A549 (cell line): ENCODE measurements around the gene TRPC5OS. TPM values are rescaled to one million over a fixed set of nuclear protein-coding genes. Genes with fewer than 3 reads are reported as not detected.

ENCODE experiments used
- ATAC-seq, 2 experiments: fragments of 200-7000 bp in 1 of 2; fragments of >200 bp in 1 of 2; cut with Nextera tagmentation in 1 of 2; cut with Tn5 transposase in 1 of 2; 3 replicates each; pipeline versions ENCODE4 v1.8.0 to v1.9.1; 2018 to 2020; ENCODE audit warnings: mild to moderate bottlenecking in 1 of 2, moderate library complexity in 1 of 2
- CTCF ChIA-PET: fragments of 300-600 bp; sonication (Branson Sonifier 250); formaldehyde crosslinking; extraction: SDS; loops from one replicate; lab custom pipeline; 2021; ENCODE audit warnings: antibody characterized with exemption, inconsistent platforms; lab: Yijun Ruan, JAX
- POLR2A ChIA-PET: fragments of 350-600 bp; formaldehyde crosslinking; extraction: SDS; loops from one replicate; lab custom pipeline; 2021; ENCODE audit warnings: antibody characterized with exemption, inconsistent platforms; lab: Yijun Ruan, JAX
- DNase-seq, 2 experiments: peaks; one replicate each; pipeline versions ENCODE4 v3.0.0 to v3.0.0-alpha.2; 2011 to 2016; ENCODE audit warnings: low read depth in 1 of 2, low spot score in 1 of 2
- FAIRE-seq: peaks from 2 replicates; lab custom pipeline; 2011; peaks lifted over from hg19 to GRCh38; lab: Jason Lieb, UNC
- H3K27ac ChIP-seq, 2 experiments: fragments of >200 bp; sonication (Bioruptor Twin); formaldehyde crosslinking; 3 replicates each; pipeline ENCODE4 v1.5.1; 2016 to 2017
- H3K4me1 ChIP-seq: fragments of >200 bp; sonication (Bioruptor Twin); formaldehyde crosslinking; 3 replicates; pipeline ENCODE4 v1.6.1; 2016
- H3K4me2 ChIP-seq: fragments of >200 bp; sonication (Bioruptor Twin); formaldehyde crosslinking; 3 replicates; pipeline ENCODE4 v1.6.1; 2016
- H3K4me3 ChIP-seq: fragments of >200 bp; sonication (Bioruptor Twin); formaldehyde crosslinking; 3 replicates; pipeline ENCODE4 v1.5.1; 2016
- H3K9me3 ChIP-seq: fragments of >200 bp; sonication (Bioruptor Twin); formaldehyde crosslinking; 3 replicates; pipeline ENCODE4 v1.6.1; 2016
- CEBPB ChIP-seq, 2 experiments: fragments of >200 bp in 1 of 2; sonication (Bioruptor Twin) in 1 of 2; formaldehyde crosslinking in 1 of 2; IDR thresholded peaks; 2 replicates each; pipeline ENCODE4 v1.6.1; 2012 to 2016
- EP300 ChIP-seq, 2 experiments: fragments of >200 bp; sonication (Bioruptor Twin); formaldehyde crosslinking; IDR thresholded peaks; 2 replicates in 1 of 2; 3 replicates in 1 of 2; pipeline ENCODE4 v1.6.1; 2016 to 2017
- FOSB ChIP-seq: fragments of 250-450 bp; sonication (Bioruptor Pico); IDR thresholded peaks from 2 replicates; pipeline ENCODE4 v1.5.0; 2020; ENCODE audit warnings: mild to moderate bottlenecking, moderate library complexity
- GATA3 ChIP-seq: IDR thresholded peaks from 2 replicates; pipeline ENCODE4 v1.6.1; 2012; ENCODE audit warnings: borderline replicate concordance
- HOXB13 ChIP-seq: fragments of 250-450 bp; sonication (Bioruptor Pico); IDR thresholded peaks from 2 replicates; pipeline ENCODE4 v1.5.0; 2020; ENCODE audit warnings: low read depth, mild to moderate bottlenecking, moderate library complexity
- HOXB5 ChIP-seq: fragments of 250-450 bp; sonication (Bioruptor Pico); IDR thresholded peaks from 2 replicates; pipeline ENCODE4 v1.5.0; 2020; ENCODE audit warnings: mild to moderate bottlenecking, moderate library complexity
- JUN ChIP-seq, 2 experiments: fragments of >200 bp; sonication (Bioruptor Twin); formaldehyde crosslinking; IDR thresholded peaks; 2 replicates in 1 of 2; 3 replicates in 1 of 2; pipeline ENCODE4 v1.6.1; 2016 to 2017
- JUNB ChIP-seq: fragments of >200 bp; sonication (Bioruptor Twin); formaldehyde crosslinking; IDR thresholded peaks from 2 replicates; pipeline ENCODE4 v1.6.1; 2016
- MAZ ChIP-seq: fragments of 150-350 bp; IDR thresholded peaks from 2 replicates; pipeline ENCODE4 v1.6.1; 2014; ENCODE audit warnings: antibody characterized with exemption, low read depth, low read length, borderline replicate concordance
- MYC ChIP-seq: IDR thresholded peaks from 2 replicates; pipeline ENCODE4 v1.6.1; 2012; ENCODE audit warnings: mild to moderate bottlenecking, inconsistent platforms, low read length, improper control_type of control experiment, borderline replicate concordance
- NFE2L2 ChIP-seq: fragments of 150-350 bp; conservative IDR thresholded peaks from 2 replicates; pipeline ENCODE4 v1.6.1; 2014; ENCODE audit warnings: low read length
- NPAS2 ChIP-seq: fragments of 250-450 bp; sonication (Bioruptor Pico); IDR thresholded peaks from 2 replicates; pipeline ENCODE4 v1.8.0; 2022; ENCODE audit warnings: mild to moderate bottlenecking, moderate library complexity, borderline replicate concordance
- RCOR1 ChIP-seq: fragments of 150-350 bp; IDR thresholded peaks from 2 replicates; pipeline ENCODE4 v1.6.1; 2014; ENCODE audit warnings: antibody characterized with exemption, low read length, low read depth
- SMC3 ChIP-seq: fragments of >200 bp; sonication (Bioruptor Twin); formaldehyde crosslinking; IDR thresholded peaks from 3 replicates; pipeline ENCODE4 v1.6.1; 2018; ENCODE audit warnings: inconsistent platforms
- SREBF2 ChIP-seq: fragments of 450-650 bp; IDR thresholded peaks from 2 replicates; pipeline ENCODE4 v1.6.1; 2014; ENCODE audit warnings: mild to moderate bottlenecking, moderate library complexity
- ZC3H11A ChIP-seq: fragments of 450-650 bp; IDR thresholded peaks from 2 replicates; pipeline ENCODE4 v1.6.1; 2014; ENCODE audit warnings: antibody characterized with exemption, mild to moderate bottlenecking
- ZFP36 ChIP-seq: fragments of 450-650 bp; IDR thresholded peaks from 2 replicates; pipeline ENCODE4 v1.6.1; 2014; ENCODE audit warnings: borderline replicate concordance; ENCODE audit not compliant: partially characterized antibody
- WGBS: methylation state at CpG from one replicate; pipeline ENCODE4 v1.1.6; 2017; ENCODE audit errors: missing lambda C conversion rate; 5-methylcytosine and 5-hydroxymethylcytosine counted together
- polyA plus RNA-seq, 4 experiments: library from polyadenylated mRNA; depleted of rRNA in 3 of 4; stranded (reverse); fragments of >200 nt; fragmentation: RNase III in 1 of 4; extraction: RNeasy Plus Mini Kit Qiagen cat#74134 plus additional on column Dnase treatment in 1 of 4; gene quantifications; 2 replicates in 3 of 4; 3 replicates in 1 of 4; pipeline ENCODE4 v1.2.3, GENCODE V29; 2011 to 2017
- TF ChIP-seq, protein P1 (sequence below): fragments of >200 bp; sonication (Bioruptor Twin); formaldehyde crosslinking; IDR thresholded peaks from 2 replicates; pipeline ENCODE4 v1.6.1; 2016
- TF ChIP-seq, protein P2 (sequence below): fragments of 200-600 bp; sonication (generic); IDR thresholded peaks from 2 replicates; pipeline ENCODE4 v1.6.1; 2016; ENCODE audit warnings: antibody characterized with exemption, mild to moderate bottlenecking, moderate library complexity
- TF ChIP-seq, protein P3 (sequence below): fragments of 250-450 bp; sonication (Bioruptor Pico); IDR thresholded peaks from 2 replicates; pipeline ENCODE4 v1.5.0; 2020; ENCODE audit warnings: low read depth, mild to moderate bottlenecking, moderate library complexity
- TF ChIP-seq, protein P4 (sequence below): IDR thresholded peaks from 2 replicates; pipeline ENCODE4 v1.6.1; 2012
- TF ChIP-seq, protein P5 (sequence below): IDR thresholded peaks from 2 replicates; pipeline ENCODE4 v1.6.1; 2012; ENCODE audit warnings: low read depth, borderline replicate concordance

Gene TRPC5OS
- polyA plus RNA-seq, 2 of the 4 experiments (the other 2 are of a cell fraction), result not detected

DNA sequence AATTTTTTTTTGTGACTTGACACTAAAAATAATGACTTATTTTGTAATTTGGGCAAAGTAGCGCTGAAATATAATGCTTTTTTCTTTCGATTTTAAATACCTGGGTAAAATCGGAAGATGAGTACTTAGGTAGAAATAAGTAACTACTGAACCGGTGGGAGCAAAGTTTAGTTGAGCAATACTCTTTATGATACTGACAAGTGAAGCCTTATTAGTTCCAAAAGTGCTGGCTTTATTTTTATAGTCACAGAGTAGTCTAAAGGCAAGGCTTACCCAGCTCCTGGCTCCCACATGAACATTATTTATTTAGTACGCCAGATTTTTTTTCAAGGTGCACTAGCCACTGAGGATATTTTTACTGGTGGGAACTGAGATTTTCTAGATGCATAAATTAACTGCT, 14.4 kb upstream of the TRPC5OS start:
- Histone ChIP-seq H3K4me3 (no peak overlapping the region), H3K27ac (no peak overlapping the region)
- POLR2A ChIA-PET, result no interaction called here
- WGBS, result 60% methylated on average over 5 of the region's 5 CpGs
- FAIRE-seq, result no peak
- TF ChIP-seq MAZ (no peak), JUNB (no peak), CEBPB (IDR thresholded peaks at IDR 0.05) (no peak), HOXB13 (CRISPR knock-in tag) (no peak), MYC (no peak), ZFP36 (no peak), RCOR1 (no peak), NPAS2 (no peak), SREBF2 (no peak)
- TF ChIP-seq, protein P1, sequence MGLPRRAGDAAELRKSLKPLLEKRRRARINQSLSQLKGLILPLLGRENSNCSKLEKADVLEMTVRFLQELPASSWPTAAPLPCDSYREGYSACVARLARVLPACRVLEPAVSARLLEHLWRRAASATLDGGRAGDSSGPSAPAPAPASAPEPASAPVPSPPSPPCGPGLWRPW, result no peak
- TF ChIP-seq, protein P2, sequence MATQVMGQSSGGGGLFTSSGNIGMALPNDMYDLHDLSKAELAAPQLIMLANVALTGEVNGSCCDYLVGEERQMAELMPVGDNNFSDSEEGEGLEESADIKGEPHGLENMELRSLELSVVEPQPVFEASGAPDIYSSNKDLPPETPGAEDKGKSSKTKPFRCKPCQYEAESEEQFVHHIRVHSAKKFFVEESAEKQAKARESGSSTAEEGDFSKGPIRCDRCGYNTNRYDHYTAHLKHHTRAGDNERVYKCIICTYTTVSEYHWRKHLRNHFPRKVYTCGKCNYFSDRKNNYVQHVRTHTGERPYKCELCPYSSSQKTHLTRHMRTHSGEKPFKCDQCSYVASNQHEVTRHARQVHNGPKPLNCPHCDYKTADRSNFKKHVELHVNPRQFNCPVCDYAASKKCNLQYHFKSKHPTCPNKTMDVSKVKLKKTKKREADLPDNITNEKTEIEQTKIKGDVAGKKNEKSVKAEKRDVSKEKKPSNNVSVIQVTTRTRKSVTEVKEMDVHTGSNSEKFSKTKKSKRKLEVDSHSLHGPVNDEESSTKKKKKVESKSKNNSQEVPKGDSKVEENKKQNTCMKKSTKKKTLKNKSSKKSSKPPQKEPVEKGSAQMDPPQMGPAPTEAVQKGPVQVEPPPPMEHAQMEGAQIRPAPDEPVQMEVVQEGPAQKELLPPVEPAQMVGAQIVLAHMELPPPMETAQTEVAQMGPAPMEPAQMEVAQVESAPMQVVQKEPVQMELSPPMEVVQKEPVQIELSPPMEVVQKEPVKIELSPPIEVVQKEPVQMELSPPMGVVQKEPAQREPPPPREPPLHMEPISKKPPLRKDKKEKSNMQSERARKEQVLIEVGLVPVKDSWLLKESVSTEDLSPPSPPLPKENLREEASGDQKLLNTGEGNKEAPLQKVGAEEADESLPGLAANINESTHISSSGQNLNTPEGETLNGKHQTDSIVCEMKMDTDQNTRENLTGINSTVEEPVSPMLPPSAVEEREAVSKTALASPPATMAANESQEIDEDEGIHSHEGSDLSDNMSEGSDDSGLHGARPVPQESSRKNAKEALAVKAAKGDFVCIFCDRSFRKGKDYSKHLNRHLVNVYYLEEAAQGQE, result no peak
- TF ChIP-seq, protein P3, sequence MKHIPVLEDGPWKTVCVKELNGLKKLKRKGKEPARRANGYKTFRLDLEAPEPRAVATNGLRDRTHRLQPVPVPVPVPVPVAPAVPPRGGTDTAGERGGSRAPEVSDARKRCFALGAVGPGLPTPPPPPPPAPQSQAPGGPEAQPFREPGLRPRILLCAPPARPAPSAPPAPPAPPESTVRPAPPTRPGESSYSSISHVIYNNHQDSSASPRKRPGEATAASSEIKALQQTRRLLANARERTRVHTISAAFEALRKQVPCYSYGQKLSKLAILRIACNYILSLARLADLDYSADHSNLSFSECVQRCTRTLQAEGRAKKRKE (CRISPR knock-in tag), result no peak
- TF ChIP-seq, protein P4, sequence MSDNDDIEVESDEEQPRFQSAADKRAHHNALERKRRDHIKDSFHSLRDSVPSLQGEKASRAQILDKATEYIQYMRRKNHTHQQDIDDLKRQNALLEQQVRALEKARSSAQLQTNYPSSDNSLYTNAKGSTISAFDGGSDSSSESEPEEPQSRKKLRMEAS, result no peak
- TF ChIP-seq, all 56 proteins: peak for 0
- H3K4me1 ChIP-seq, result no peaks in the 10 kb centered on the region
- no peak overlapping the region for H3K4me2 ChIP-seq
- no peaks in the 10 kb centered on the region for H3K9me3 ChIP-seq
- DNase-seq, result no peak
- no peak for ATAC-seq
- CTCF ChIA-PET, result no interaction called here

DNA sequence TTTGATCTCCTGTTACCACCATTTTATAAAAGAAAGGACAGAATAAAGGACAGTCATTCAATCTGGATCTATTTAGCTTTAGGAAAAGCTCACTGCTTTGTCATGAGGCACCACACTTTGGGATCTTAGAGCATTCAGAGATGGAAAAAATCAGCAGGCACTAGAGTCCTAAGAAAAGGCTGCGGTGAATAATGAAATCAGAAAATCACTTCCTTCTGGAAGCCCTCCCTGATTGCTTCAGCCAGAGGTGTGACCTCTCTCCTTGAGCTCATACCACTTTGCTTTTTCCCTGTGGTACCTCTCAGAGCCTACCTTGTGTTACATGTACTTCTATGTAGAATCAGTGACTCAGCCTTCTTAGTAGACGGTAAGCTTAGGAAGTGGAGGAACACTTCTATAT, 8.7 kb upstream of the TRPC5OS start:
- H3K9me3 ChIP-seq, result no peaks in the 10 kb centered on the region
- TF ChIP-seq NFE2L2 (no peak), JUN (IDR thresholded peaks at IDR 0.05) (no peak), GATA3 (no peak), FOSB (CRISPR knock-in tag) (no peak), HOXB5 (CRISPR knock-in tag) (no peak), SMC3 (no peak), NPAS2 (no peak), JUNB (no peak), EP300 (IDR thresholded peaks at IDR 0.05) (no peak), ZC3H11A (no peak), SREBF2 (no peak)
- TF ChIP-seq, protein P5, sequence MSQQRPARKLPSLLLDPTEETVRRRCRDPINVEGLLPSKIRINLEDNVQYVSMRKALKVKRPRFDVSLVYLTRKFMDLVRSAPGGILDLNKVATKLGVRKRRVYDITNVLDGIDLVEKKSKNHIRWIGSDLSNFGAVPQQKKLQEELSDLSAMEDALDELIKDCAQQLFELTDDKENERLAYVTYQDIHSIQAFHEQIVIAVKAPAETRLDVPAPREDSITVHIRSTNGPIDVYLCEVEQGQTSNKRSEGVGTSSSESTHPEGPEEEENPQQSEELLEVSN, result no peak
- no peak for ATAC-seq
- CTCF ChIA-PET, result no interaction called here
- no peak for DNase-seq
- 92% methylated on average over 2 of the region's 2 CpGs for WGBS
- H3K4me3 ChIP-seq, result no peak overlapping the region
- no peak for FAIRE-seq
- H3K27ac ChIP-seq, result no peak overlapping the region
- no peak overlapping the region for H3K4me2 ChIP-seq
- POLR2A ChIA-PET, result no interaction called here
- peaks cover 6% of the 10 kb centered on the region; the same call in 1 of the 3 replicates for H3K4me1 ChIP-seq
